ENCODE results near the gene SIAH2.
"Not testable (repeated sequence)": the region's sequence is repeated elsewhere in the genome, so short reads cannot be mapped to it uniquely, and the experiment has no call there.

Gene SIAH2, protein sequence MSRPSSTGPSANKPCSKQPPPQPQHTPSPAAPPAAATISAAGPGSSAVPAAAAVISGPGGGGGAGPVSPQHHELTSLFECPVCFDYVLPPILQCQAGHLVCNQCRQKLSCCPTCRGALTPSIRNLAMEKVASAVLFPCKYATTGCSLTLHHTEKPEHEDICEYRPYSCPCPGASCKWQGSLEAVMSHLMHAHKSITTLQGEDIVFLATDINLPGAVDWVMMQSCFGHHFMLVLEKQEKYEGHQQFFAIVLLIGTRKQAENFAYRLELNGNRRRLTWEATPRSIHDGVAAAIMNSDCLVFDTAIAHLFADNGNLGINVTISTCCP

DNA sequence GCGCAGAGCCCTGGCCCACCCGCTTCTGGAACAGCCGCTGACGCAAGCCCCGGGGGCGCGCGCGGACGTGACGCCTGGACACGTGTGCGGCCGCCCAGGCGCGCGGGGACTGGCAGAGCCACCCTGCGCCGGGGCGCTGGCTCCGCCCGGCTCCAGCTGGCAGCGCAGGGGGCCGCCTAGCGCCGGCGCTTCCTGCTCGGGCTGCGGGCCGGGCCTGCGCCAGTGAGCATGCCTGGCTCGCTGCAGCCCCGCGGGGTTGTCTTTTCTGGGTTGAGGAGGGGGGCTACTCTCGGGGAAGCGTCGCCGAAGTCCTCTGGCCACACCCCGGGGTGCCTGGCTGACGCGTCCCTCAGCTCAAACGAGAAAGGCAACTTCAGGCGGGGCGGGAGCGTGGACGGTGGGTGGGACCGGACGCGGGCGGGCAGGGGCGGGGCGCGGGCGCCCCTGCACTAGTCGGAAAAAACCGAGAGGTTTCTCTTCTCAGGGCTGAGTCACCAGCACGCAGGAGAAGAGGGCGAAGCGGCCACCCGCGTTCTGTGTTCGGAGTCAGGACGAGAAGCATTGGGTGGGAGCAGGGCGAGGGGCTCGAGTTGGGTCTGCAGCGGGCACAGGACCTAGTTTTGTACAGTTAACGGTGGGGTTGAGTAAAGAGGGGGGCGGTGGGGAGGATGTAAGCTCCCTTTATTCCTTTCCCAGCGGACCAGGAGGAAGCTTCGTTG, at the start of gene SIAH2:
Gene SIAH2, minus strand, starts transcription at position 48 of the 719 bp plus-strand sequence. CDS start 320 bp downstream, outside the sequence.
- DNase-seq = no peak

GRCh38 chr3:150811984-150812383, 49.0 kb upstream of the SIAH2 start:
- no peak for DNase-seq

DNA sequence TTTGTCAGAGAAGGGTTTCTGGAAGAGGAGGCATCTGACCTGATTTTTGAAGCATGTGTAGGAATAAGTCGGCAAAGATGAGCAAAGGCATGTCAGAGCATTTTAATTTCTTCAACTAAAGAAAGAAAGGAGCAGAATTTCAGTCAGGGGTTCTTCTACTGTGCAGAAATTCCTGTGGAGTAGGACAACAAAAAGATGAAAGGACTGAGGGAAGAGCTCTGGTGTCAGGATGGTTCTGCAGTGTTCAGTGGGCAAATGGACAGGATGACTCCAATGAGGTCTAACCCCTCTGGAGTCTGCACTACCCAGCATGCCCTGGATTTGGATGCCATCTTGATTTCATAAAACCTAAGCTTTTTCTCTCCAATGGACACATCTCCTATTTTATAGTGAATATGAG, 47.7 kb upstream of the SIAH2 start:
- no peak for DNase-seq

- no peak for DNase-seq
Measured at GRCh38 chr3:150806185-150806835, 43.3 kb upstream of the SIAH2 start.

DNA sequence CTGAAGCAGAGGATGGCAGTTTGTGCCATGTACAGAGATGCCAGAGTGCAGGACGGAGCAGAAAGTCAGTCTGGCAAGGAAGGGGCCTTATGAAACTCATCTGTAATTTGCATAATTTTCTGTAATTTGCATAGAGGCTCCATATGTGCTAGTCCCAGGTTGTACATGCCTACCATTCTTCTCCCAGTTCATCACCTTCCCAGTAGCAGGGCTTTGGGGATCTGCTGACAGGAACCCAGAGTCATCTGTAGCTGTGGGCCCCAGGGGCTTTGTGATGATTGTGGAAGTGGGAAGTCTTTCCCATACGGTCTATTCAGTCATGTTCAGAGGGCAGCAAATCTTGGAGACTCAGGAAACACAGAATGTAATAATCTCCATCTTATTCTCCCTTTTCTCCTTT, 42.4 kb upstream of the SIAH2 start:
- no peak for DNase-seq

GRCh38 chr3:150803440-150803985, 40.5 kb upstream of the SIAH2 start:
- DNase-seq = no peak

- no peak for DNase-seq
Measured at GRCh38 chr3:150800722-150801121, 37.8 kb upstream of the SIAH2 start.

GRCh38 chr3:150798122-150798618, 35.2 kb upstream of the SIAH2 start:
- no peak for DNase-seq

DNA sequence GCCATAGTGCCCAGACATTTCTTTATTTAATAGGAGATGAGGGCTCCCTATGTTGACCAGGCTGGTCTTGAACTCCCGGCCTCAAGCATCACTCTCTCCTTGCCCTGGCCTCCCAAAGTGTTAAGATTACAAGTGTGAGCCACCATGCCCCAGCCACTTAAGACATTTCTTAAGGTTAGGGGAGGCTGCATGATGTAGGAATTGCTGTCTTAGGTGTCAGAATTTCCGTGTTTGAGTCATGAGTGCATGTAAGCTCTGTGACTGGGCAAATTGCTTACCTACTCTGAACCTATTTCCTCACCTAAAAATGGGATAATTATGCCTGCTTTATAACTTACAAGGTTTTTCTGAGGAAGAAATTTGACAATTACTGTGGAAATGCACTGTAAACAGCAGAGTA, 34.2 kb upstream of the SIAH2 start:
- DNase-seq = no peak

DNA sequence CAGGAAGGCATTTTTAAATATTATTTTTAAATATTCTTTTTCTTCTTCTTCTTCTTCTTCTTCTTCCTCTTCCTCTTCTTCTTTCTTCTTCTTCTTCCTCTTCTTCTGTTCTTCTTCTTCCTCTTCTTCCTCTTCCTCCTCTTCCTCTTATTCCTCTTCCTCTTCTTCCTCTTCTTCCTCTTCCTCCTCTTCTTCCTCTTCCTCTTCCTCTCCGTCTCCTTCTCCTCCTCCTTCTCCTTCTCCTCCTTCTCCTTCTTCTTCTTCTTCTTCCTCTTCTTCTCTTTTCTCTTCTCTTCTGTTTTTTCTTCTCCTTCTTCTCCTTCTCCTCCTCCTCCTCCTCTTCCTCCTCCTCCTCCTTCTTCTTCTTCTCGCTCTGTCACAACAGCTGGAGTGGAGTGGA, 33.6 kb upstream of the SIAH2 start:
- DNase-seq = not testable (repeated sequence)

DNA sequence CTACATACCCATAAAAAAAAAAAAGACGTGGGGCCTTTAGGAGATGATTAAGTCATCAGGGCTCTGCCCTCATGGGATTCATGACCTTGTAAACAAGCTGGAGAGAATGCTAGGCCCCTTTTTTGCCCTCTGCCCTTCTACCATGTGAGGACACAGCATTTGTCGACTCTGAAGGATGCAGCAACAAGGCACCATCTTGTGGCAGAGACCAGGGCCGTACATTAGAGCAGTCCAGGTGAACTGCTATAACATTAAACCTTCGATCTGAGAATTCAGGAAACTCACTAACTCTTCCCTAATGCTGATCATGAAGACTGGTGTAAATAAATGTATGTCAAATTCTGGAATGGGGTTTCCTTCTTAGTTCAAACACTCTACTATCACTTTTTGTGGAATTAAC, 30.7 kb upstream of the SIAH2 start:
- DNase-seq = no peak

GRCh38 chr3:150790629-150791028, 27.7 kb upstream of the SIAH2 start:
- DNase-seq = no peak

GRCh38 chr3:150789451-150789850, 26.5 kb upstream of the SIAH2 start:
- no peak for DNase-seq

DNA sequence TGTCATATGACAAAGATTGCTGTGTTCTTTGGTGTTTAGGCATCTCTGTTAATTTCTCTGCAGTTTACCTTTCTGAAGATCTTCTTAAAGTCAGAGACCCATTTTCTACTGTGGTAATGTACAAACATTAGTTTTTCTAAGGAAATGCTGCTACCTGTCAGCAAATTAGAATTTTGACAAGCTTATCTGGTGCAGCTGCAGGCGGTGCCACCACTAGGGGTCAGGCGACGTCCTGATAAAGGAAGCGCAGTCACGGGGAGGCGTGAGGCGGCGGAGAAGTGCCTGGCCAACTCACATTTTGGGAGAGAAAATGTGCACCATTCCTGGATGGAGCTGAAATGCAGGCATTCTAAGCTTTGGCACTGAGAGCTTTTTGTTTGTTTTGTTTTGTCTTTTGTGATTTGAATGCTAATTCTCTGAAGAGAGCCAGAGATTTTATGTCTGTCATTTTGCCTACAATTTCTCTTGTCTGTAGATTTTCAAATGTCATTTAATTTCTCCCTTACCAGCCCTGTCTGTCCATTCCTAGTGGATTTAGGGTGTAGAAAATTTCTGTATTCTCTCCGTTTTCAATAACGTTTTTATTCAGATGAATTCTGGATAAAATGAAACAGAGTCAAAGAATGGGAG, 24.9 kb upstream of the SIAH2 start:
- no peak for DNase-seq

- DNase-seq = no peak
Measured at GRCh38 chr3:150786791-150787190, 23.8 kb upstream of the SIAH2 start.

GRCh38 chr3:150784747-150785125, 21.8 kb upstream of the SIAH2 start:
- DNase-seq = no peak

- DNase-seq = no peak
Measured at GRCh38 chr3:150783920-150784746, 21.2 kb upstream of the SIAH2 start.

GRCh38 chr3:150783316-150783715, 20.3 kb upstream of the SIAH2 start:
- no peak for DNase-seq

GRCh38 chr3:150779402-150779858, 16.5 kb upstream of the SIAH2 start:
- no peak for DNase-seq

DNA sequence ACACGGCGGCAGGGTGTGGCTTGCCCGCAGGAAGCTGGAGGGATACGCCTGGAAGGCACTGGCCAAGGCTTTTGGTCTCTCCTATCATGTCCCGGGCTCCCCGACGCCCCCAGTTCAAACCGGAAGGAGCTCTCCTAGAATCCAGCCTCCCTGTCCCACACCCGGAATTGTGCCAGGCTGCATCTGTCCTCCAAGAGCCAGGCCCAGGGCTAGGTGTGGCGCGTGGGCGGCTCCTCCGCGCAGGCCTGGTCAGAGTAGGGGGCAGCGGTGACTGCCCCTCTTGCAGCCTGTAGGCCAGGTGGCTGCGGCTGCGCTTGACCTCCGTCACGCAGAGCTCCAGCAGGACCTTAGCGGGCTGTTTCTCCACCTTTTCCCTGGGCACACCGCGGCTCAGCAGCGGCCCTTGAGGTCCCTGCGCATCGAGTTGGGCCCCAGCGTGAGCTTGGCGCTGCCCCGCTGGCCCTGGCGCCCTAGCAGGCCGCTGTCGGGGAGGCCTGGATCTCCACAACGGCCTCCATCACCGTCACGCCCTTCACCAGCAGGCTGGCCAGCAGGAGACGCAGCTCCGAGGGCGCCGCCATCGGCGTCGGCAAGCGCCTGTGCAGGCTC, 15.9 kb upstream of the SIAH2 start:
- no peak for DNase-seq

- no peak for DNase-seq
Measured at GRCh38 chr3:150775001-150775599, 12.1 kb upstream of the SIAH2 start.

All from cortex of kidney (tissue), 1 donor.